Activated CD4-positive, alpha-beta T cell treated with anti-CD3 and anti-CD28 coated beads, Interleukin-2, amount 50 U/mL, for 48 hours (primary cell): ENCODE data around the gene LDB1.

ENCODE experiments used
- DNase-seq, 2 experiments: peaks; one replicate each; pipeline ENCODE4 v3.0.0-alpha.2; 2020

The LDB1 gene

GRCh38 chr10:102059987-102060386 lies 60.2 kb downstream of the LDB1 start:
- no peak for DNase-seq
